ENCODE measurements around the gene ARID3A.
A peak's percentile ranks its signal among the peaks of the same experiment; 100 is the strongest.

ARID3A gene

GRCh38 chr19:972281-972680 lies 46.4 kb downstream of the ARID3A start:
- Mint-ChIP-seq H3K36me3 (ENCODE audit: low read depth) (peaks cover 63% of the 10 kb centered on the region), H3K4me3 (no peak overlapping the region), H3K9me3 (peaks cover 19% of the 10 kb centered on the region), H3K27me3 (ENCODE audit: low read depth, poor library complexity) (peaks cover 3% of the 10 kb centered on the region), H3K4me1 (peaks cover 26% of the 10 kb centered on the region), H3K27ac (no peak overlapping the region)
- no peak for DNase-seq
- no peak for TF ChIP-seq CTCF (IDR thresholded peaks at IDR 0.05)

DNA sequence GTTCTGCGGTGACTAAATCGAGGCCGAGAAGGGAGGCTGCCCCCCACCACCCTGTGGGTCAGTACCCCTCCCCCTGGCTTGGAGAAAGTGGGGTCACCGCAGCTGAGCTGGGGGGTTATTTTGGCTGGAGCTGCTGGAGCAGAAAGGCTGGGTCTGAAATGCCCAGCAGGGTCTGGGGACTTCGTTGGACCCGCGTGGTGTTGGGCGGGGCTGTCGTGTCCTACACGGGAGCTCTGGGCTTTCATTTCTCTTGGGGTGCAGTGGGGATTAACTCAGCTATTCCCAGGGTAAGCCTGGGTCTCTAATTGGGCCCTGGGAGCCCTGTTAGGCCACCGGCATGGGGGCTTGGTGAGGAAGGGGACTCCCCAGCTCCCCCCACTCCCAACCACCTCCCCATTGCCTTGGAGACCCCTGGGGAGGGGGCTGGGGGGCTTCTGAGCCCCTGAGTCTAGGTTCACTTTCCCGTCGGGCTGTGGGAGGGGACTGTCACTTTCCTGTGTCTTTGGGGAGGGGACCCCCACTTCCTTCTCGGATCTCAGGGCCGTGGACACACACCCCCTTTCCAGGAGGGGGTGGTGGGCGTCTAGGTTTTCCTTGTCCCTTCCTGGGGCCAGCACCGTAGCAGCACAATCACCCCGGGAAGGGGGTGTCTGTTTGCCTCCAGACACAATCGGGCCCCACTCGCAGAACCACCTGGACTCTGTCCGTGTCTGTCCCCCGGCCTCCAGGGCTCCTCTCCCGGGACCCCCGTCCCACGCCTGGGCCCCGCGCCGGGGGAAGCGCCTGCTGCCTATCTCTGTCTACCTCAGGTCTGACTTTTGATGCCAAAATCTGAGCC lies 48.1 kb downstream of the ARID3A start:
- H3K4me1 Mint-ChIP-seq: peaks cover 31% of the 10 kb centered on the region
- no peak for TF ChIP-seq CTCF (IDR thresholded peaks at IDR 0.05)

DNA sequence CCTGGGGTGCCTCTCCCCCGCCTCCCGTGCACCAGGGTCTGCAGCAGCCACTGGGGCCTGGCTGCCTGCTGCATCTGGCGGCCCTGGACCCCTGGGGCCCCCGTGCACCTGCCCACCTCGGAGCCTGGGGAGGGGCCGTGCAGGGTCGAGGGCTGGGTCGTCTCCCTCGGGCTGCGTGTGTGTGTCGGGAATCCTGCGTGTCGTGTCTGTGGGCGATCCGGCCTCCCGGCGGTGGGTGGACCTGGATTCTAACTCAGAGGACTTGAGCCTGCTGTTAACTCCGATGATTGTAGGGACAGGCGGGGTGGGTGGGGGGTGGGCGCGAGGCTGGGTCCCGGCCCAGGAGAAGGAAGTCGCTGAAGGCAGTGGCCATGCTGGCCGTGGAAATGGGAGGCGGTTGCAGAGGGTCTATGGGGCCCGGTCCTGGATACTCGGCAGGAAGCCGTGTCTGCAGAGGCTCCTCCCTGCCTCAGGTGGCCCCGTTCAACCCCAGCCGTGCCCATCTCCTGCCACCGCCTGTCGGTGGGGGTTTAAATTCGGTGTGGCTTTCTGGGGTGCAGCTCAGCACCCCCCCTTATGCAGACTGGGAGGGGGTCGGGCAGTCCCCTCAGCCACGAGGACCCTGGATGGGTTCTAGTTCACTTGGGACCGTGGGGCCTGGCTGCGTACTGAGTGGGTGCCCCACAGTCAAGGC lies 48.9 kb downstream of the ARID3A start:
- no peak overlapping the region for H3K4me3 Mint-ChIP-seq
- no peaks in the 10 kb centered on the region for H3K27me3 Mint-ChIP-seq (ENCODE audit: low read depth, poor library complexity)
- peaks cover 10% of the 10 kb centered on the region for H3K9me3 Mint-ChIP-seq
- no peak for DNase-seq
- H3K27ac Mint-ChIP-seq: peak overlapping the region; percentile 72
- H3K36me3 Mint-ChIP-seq (ENCODE audit: low read depth): peaks cover 38% of the 10 kb centered on the region
- no peak for TF ChIP-seq CTCF (IDR thresholded peaks at IDR 0.05)
- H3K4me1 Mint-ChIP-seq: peaks cover 36% of the 10 kb centered on the region

More for the DNA sequence above, 48.1 kb downstream of the ARID3A start:
- H3K4me3 Mint-ChIP-seq: no peak overlapping the region
- peaks cover 13% of the 10 kb centered on the region for H3K9me3 Mint-ChIP-seq
- H3K36me3 Mint-ChIP-seq (ENCODE audit: low read depth): peaks cover 46% of the 10 kb centered on the region
- H3K27ac Mint-ChIP-seq: no peak overlapping the region
- peaks cover 3% of the 10 kb centered on the region for H3K27me3 Mint-ChIP-seq (ENCODE audit: low read depth, poor library complexity)
- no peak for DNase-seq

GRCh38 chr19:976476-976875 lies 50.6 kb downstream of the ARID3A start:
- Mint-ChIP-seq H3K27me3 (ENCODE audit: low read depth, poor library complexity) (peaks cover 4% of the 10 kb centered on the region), H3K4me3 (no peak overlapping the region), H3K36me3 (ENCODE audit: low read depth) (peaks cover 21% of the 10 kb centered on the region), H3K9me3 (peaks cover 3% of the 10 kb centered on the region), H3K4me1 (peaks cover 45% of the 10 kb centered on the region), H3K27ac (peak overlapping the region; percentile 86)
- no peak for DNase-seq
- TF ChIP-seq CTCF (IDR thresholded peaks at IDR 0.05): no peak

DNA sequence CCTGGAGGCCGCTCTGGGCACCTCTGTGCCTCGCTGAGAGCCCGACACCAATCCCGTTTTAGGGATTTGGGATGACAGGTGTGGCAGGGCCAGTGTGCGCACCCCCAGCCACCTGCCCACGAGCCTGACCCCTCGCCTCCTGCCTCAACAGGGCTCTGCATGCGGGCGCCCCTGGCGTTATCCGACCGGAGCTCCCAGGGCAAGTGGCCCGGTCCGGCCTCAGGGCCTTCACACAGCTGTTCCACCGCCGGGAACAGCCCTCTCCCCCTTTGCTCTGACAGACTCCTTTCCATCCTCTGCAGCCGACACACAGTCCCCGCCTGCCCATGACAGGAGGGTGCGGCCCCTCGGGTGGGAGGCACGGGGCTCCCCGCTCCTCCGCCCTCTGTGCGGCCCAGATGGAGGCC lies 51.2 kb downstream of the ARID3A start:
- Mint-ChIP-seq H3K9me3 (peaks cover 3% of the 10 kb centered on the region), H3K27ac (no peak overlapping the region), H3K4me1 (peaks cover 45% of the 10 kb centered on the region), H3K36me3 (ENCODE audit: low read depth) (peaks cover 16% of the 10 kb centered on the region), H3K4me3 (no peak overlapping the region), H3K27me3 (ENCODE audit: low read depth, poor library complexity) (peaks cover 4% of the 10 kb centered on the region)
- TF ChIP-seq CTCF (IDR thresholded peaks at IDR 0.05): no peak
- DNase-seq: no peak
